Measurements from ENCODE around the gene CUZD1.

- TF ChIP-seq EZH2 (IDR thresholded peaks at IDR 0.05; ENCODE audit: low read length, missing control alignments): no peak
- no peak for TF ChIP-seq CTCF (conservative IDR thresholded peaks at IDR 0.05 in 1 of 2, IDR thresholded peaks at IDR 0.05 in 1 of 2; ENCODE audit: low read depth in 1 of 2, low read length in 2 of 2)
Observed at GRCh38 chr10:122812751-122813150, 32.9 kb downstream of the CUZD1 start.

Data from fibroblast of lung (primary cell).